Inflammatory macrophage treated with lipopolysaccharide for 1 hour (primary cell): Measurements from ENCODE around the gene TXN2.
"Not testable (repeated sequence)": the region's sequence is repeated elsewhere in the genome, so short reads cannot be mapped to it uniquely, and the experiment has no call there.

Experiments used
- DNase-seq, 2 donors: peaks; one replicate each; pipeline ENCODE4 v3.0.0-alpha.2; 2020 to 2022

The TXN2 gene

GRCh38 chr22:36425977-36426523 is 55.4 kb downstream of the TXN2 start:
- DNase-seq, result peak; percentile 62

GRCh38 chr22:36424901-36425579 is 56.4 kb downstream of the TXN2 start:
- no peak for DNase-seq

GRCh38 chr22:36424466-36424865 is 57.0 kb downstream of the TXN2 start:
- not testable (repeated sequence) for DNase-seq

GRCh38 chr22:36423461-36424404 is 57.7 kb downstream of the TXN2 start:
- peak; percentile 48 to 69 for DNase-seq

- DNase-seq, result no peak
Observed at GRCh38 chr22:36422287-36423014, 59.0 kb downstream of the TXN2 start.

GRCh38 chr22:36419912-36420882 is 61.2 kb downstream of the TXN2 start:
- no peak for DNase-seq

- peak; percentile 75 to 86 for DNase-seq
Observed at GRCh38 chr22:36419177-36419911, 62.1 kb downstream of the TXN2 start.

GRCh38 chr22:36417281-36417686 is 64.2 kb downstream of the TXN2 start:
- no peak for DNase-seq
